ENCODE measurements around the gene IGIP. TPM values are rescaled to one million over a fixed set of nuclear protein-coding genes. Genes with fewer than 3 reads are reported as not detected.

Gene IGIP
- total RNA-seq, 1 donor from 2014 or later, result 1.1 TPM

DNA sequence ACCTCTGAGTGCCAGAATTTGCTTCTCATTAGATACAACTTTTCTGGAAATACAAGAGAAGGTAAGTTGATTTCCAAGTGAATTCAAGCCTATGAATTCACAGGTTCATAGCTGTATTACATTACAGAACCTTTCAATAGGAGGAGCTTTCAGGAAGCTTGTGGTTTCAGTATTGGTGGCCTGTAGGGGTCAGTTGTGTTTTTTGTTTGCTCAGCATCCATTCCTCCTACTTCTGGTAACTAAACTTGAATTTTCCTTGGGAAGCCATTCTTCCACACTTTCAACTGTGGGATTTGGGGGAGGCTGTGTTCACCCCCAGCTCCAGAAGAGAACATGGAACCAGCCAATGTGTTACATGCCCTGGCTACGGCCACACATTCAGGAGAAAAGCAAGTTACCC, 43.7 kb downstream of the IGIP start:
- no peaks in the 10 kb centered on the region for H3K9me3 Mint-ChIP-seq
- no peak for DNase-seq (ENCODE audit: low read depth, low spot score)
- peaks cover 11% of the 10 kb centered on the region for H3K27me3 Mint-ChIP-seq (ENCODE audit: low read depth)
- TF ChIP-seq, protein P1, sequence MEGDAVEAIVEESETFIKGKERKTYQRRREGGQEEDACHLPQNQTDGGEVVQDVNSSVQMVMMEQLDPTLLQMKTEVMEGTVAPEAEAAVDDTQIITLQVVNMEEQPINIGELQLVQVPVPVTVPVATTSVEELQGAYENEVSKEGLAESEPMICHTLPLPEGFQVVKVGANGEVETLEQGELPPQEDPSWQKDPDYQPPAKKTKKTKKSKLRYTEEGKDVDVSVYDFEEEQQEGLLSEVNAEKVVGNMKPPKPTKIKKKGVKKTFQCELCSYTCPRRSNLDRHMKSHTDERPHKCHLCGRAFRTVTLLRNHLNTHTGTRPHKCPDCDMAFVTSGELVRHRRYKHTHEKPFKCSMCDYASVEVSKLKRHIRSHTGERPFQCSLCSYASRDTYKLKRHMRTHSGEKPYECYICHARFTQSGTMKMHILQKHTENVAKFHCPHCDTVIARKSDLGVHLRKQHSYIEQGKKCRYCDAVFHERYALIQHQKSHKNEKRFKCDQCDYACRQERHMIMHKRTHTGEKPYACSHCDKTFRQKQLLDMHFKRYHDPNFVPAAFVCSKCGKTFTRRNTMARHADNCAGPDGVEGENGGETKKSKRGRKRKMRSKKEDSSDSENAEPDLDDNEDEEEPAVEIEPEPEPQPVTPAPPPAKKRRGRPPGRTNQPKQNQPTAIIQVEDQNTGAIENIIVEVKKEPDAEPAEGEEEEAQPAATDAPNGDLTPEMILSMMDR (conservative IDR thresholded peaks at IDR 0.05), result no peak
- H3K4me3 Mint-ChIP-seq, result no peak overlapping the region
- peaks cover under 1% of the 10 kb centered on the region for H3K4me1 Mint-ChIP-seq
- no peaks in the 10 kb centered on the region for H3K36me3 Mint-ChIP-seq (ENCODE audit: low read depth)
- no peak overlapping the region for H3K27ac Mint-ChIP-seq (ENCODE audit: unreplicated experiment)

DNA sequence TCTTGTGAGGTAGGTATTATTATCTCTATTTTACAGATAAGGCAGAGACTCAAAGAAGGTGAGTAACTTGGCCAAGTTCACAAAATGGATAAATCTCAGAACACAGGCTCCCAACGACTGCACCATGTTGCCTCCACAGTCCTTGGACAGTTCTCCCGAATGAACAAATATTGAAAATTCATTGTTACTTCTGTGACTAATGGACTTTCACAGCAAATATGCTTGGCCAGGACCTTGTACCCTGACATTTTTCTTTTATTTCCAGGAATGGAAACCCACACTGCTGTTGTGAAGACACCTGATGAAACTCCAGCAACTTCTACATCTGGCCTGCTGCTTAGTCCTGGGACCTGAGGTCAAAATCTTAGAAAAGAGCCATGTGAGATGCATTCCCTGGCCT, 46.7 kb downstream of the IGIP start:
- H3K9me3 Mint-ChIP-seq, result no peaks in the 10 kb centered on the region
- no peak overlapping the region for H3K4me3 Mint-ChIP-seq
- H3K27ac Mint-ChIP-seq (ENCODE audit: unreplicated experiment), result no peak overlapping the region
- no peak for DNase-seq (ENCODE audit: low read depth, low spot score)
- peaks cover 11% of the 10 kb centered on the region for H3K4me1 Mint-ChIP-seq
- H3K27me3 Mint-ChIP-seq (ENCODE audit: low read depth), result peaks cover 15% of the 10 kb centered on the region
- no peaks in the 10 kb centered on the region for H3K36me3 Mint-ChIP-seq (ENCODE audit: low read depth)
- TF ChIP-seq, protein P1 (conservative IDR thresholded peaks at IDR 0.05), result no peak

DNA sequence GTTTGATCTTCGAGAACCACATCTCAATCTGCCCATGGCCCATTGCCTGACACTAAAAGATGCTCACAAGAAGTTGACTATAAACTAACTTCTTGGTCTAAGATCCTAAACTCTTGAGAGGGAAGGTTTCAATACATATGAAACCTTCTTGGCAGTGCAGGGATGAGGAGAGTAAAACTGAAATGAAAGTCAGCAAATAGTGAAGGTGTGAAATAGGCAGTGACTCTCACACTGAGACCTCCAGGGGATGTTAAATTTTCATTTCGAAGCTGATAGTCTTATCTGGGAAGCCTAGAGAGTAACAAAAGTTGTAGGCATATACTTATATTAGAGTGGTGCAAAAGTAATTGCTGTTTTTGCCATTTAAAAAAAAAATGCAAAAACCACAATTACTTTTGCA, 48.3 kb downstream of the IGIP start:
- no peak for DNase-seq (ENCODE audit: low read depth, low spot score)
- peaks cover 15% of the 10 kb centered on the region for H3K27me3 Mint-ChIP-seq (ENCODE audit: low read depth)
- no peaks in the 10 kb centered on the region for H3K9me3 Mint-ChIP-seq
- TF ChIP-seq, protein P1 (conservative IDR thresholded peaks at IDR 0.05), result no peak
- peaks cover 11% of the 10 kb centered on the region for H3K4me1 Mint-ChIP-seq
- H3K27ac Mint-ChIP-seq (ENCODE audit: unreplicated experiment), result no peak overlapping the region
- peak overlapping the region; percentile 95 for H3K4me3 Mint-ChIP-seq
- no peaks in the 10 kb centered on the region for H3K36me3 Mint-ChIP-seq (ENCODE audit: low read depth)

DNA sequence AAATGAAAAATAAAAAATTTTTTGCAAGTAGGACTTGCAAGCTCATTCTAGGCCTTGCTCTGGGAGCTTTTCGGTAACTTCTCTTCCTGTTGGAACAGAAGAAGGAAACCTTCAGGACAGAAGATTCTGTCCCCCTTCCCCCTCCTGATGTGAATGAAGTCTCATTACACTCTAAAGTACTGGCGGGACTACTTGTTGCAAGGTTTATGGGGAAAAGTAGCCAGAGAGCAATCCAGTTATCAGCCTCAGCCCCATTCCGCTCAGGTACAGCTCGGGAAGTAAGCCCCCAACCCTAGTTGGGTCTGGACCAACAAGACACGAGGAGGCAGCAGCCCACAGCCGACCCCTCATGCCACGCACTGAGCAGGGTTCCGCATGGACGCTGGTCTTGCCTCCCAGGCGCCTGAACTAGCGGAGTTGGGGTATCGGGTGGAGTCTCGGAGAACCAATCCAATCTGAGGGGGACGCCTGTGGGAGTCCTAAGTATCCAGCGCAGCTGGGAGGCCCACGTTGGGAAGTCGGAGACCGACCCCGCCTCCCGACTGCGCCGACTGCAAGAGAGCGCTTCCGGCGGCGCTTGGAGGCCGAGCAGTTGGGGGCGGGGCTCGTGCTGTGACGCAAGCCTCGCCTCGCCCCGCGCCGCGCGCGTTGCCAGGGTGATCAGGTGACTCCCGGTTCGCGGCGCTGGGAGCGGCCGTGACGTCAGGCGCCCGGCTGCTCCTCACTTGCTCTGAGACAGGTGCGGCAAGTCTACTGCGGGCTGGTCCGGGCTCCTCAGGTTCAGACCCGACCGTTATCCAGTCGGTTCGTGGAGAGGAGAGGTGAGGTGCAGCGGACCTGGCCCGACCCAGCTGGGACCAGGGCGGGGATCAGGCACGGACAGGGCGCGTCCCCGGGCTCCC, 49.0 kb downstream of the IGIP start, which contains the start of gene CYSTM1:
CYSTM1 (plus strand) TSS at position 724 of the 902 bp plus-strand sequence. CDS start 19,278 bp downstream, outside the sequence.
- TF ChIP-seq, protein P1 (conservative IDR thresholded peaks at IDR 0.05), result no peak
- peak; percentile 90 for DNase-seq (ENCODE audit: low read depth, low spot score)
- Mint-ChIP-seq H3K9me3 (no peaks in the 10 kb centered on the region), H3K27me3 (ENCODE audit: low read depth) (peaks cover 15% of the 10 kb centered on the region), H3K27ac (ENCODE audit: unreplicated experiment) (peak within 1 kb of the TSS; percentile 98), H3K36me3 (ENCODE audit: low read depth) (no peaks in the 10 kb centered on the region), H3K4me1 (peaks cover 11% of the 10 kb centered on the region), H3K4me3 (peak within 1 kb of the TSS; percentile 99)

DNA sequence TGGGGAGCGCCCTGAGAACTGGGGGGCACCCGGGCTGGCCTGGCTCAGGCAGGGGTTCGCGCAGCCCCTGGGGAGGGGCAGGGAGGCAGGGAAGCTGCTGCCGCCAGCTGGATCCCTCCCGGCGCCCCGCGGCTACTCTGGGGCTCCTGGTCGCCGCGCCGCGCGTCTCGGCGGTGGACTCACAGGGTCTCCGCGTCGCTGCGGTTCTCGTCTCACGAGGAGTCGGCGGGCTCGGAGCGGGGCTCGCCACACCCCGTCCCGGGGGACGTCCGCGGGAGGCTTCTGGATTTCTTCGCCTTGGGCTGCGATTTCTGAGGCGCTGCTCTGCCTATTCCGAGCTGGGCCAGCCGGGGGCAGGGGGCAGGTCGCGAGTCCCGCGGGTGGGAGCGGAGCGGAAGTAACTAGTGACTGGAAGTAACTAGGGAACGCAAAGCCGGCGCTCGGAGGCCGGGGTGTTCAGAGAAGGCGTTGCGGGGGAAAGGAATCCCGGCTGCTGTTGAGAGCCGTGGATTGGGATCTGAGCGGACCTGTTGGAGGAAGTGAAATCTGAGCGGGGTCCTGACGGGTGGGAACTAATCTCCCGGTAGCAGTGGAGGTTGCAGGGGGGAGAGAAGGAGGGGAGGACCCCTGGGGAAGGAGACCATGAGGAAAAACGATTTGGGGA, 49.8 kb downstream of the IGIP start:
- peak overlapping the region; percentile 95 for H3K27ac Mint-ChIP-seq (ENCODE audit: unreplicated experiment)
- H3K4me1 Mint-ChIP-seq, result peaks cover 11% of the 10 kb centered on the region
- H3K36me3 Mint-ChIP-seq (ENCODE audit: low read depth), result no peaks in the 10 kb centered on the region
- DNase-seq (ENCODE audit: low read depth, low spot score), result peak; percentile 59
- peak overlapping the region; percentile 99 for H3K4me3 Mint-ChIP-seq
- peaks cover 15% of the 10 kb centered on the region for H3K27me3 Mint-ChIP-seq (ENCODE audit: low read depth)
- H3K9me3 Mint-ChIP-seq, result no peaks in the 10 kb centered on the region
- TF ChIP-seq, protein P1 (conservative IDR thresholded peaks at IDR 0.05), result peak; percentile 29
